Spleen (tissue), 7 donors: Measurements from ENCODE around the gene FSHB.

Source experiments
- CTCF ChIP-seq, 11 experiments: fragments of 200-600 bp in 7 of 11; fragments of 450-650 bp in 4 of 11; sonication (generic) in 4 of 11; IDR thresholded peaks in 8 of 11; conservative IDR thresholded peaks in 3 of 11; 1 replicate in 7 of 11; 2 replicates in 4 of 11; pipeline versions ENCODE4 v1.4.0 to v1.8.0; 2016 to 2021; ENCODE audit warnings: antibody characterized with exemption in 11 of 11, inconsistent platforms in 4 of 11, mild to moderate bottlenecking in 1 of 11
- POLR2A ChIP-seq, 3 donors: fragments of 450-650 bp; IDR thresholded peaks; one replicate each; pipeline ENCODE4 v1.5.1; 2017; ENCODE audit warnings: antibody characterized with exemption in 3 of 3, mild to moderate bottlenecking in 1 of 3
- POLR2AphosphoS5 ChIP-seq, 3 donors: sonication (generic); formaldehyde crosslinking; IDR thresholded peaks; one replicate each; pipeline ENCODE4 v1.5.1; 2017; ENCODE audit warnings: antibody characterized with exemption in 3 of 3
- donor health status: DM: no; HTN: no; CAD: no; lungs with moderate emphysema.
- donor health status: DM: no; HTN: no; CAD: no.
- donor health status: DM: no; HTN: no; CAD: no.

- no peak for TF ChIP-seq POLR2AphosphoS5 (IDR thresholded peaks at IDR 0.05)
- TF ChIP-seq CTCF (IDR thresholded peaks at IDR 0.05 in 8 of 11, conservative IDR thresholded peaks at IDR 0.05 in 3 of 11): no peak
- TF ChIP-seq POLR2A (IDR thresholded peaks at IDR 0.05): no peak
Observed at GRCh38 chr11:30210357-30210756, 20.5 kb upstream of the FSHB start.
